OCI-M1 (cell line): Measurements from ENCODE around the gene ZNF778.
"Not testable (repeated sequence)": the region's sequence is repeated elsewhere in the genome, so short reads cannot be mapped to it uniquely, and the experiment has no call there.

Experiments
- DNase-seq: peaks from one replicate; lab custom pipeline; 2025; lab: John Stamatoyannopoulos, UW

ZNF778 gene

GRCh38 chr16:89183463-89183862 is 34.0 kb upstream of the ZNF778 start:
- no peak for DNase-seq

GRCh38 chr16:89183975-89184676 is 33.4 kb upstream of the ZNF778 start:
- DNase-seq = no peak

DNA sequence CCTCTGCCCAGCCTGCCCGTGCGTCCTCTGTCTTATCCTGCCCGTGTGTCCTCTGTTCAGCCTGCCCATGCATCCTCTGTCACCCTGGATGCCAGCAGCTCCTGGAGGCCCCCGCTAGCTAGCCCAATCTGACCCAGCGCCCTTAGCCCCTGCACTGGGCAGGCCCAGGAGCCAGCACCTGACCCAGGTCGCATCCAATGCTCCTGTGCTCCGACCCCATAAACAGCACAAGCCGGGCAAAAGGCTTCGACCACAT is 32.9 kb upstream of the ZNF778 start:
- DNase-seq = no peak

GRCh38 chr16:89184933-89185794 is 32.3 kb upstream of the ZNF778 start:
- no peak for DNase-seq

- DNase-seq = not testable (repeated sequence)
Observed at GRCh38 chr16:89185887-89186592, 31.5 kb upstream of the ZNF778 start.

GRCh38 chr16:89186593-89187031 is 30.9 kb upstream of the ZNF778 start:
- not testable (repeated sequence) for DNase-seq

DNA sequence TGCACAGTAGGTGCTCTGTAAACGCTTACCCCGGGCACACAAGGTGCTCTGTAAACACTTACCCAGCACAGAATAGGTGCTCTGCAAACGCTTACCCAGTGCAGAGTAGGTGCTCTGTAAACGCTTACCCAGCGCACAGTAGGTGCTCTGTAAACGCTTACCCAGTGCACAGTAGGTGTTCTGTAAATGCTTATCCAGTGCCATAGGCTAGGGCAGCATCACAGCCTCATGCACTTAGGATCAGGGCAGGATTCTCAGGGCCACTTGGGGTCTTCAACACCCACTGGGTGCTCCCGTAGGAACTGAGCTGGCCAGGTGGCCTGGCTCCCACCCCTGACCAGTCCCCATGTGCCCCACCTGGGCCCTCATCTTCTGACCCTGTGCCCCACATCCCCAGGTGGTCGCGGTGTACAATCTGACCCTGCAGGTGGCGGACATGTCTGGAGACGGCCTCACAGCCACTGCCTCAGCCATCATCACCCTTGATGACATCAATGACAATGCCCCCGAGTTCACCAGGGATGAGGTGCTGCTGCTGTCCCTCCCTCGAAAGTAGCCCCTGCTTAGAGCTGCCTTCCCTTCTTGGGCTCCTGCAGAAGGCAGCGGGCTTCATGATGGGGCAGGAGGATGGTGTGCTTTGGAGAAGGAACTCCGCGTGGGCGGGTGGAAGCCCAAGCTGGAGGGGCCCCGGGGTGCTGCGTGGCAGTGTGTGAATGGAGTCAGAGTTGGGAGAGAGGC is 30.3 kb upstream of the ZNF778 start:
- DNase-seq = peak; percentile 66

DNA sequence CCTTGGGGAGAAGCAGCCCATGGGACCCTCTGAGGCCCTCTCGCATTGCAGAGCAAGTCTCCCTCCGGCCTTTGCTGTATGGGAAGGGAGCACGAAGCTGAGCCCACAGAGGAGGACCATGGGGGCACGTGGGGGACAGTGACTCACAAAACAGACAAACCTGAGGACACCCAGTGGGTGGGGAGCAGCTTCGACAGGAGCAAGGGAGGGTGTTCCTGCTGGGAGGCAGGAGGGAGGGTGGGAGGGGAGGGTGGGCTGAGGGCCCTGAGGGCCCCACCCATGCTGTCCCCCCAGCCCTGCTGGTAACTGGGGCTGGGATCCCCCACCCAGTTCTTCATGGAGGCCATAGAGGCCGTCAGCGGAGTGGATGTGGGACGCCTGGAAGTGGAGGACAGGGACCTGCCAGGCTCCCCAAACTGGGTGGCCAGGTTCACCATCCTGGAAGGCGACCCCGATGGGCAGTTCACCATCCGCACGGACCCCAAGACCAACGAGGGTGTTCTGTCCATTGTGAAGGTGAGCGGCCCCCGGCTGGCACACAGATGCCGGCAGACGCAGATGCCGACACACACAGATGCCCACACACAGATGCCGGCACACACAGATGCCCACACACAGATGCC is 29.6 kb upstream of the ZNF778 start:
- peak; percentile 66 for DNase-seq

GRCh38 chr16:89188471-89189357 is 28.8 kb upstream of the ZNF778 start:
- not testable (repeated sequence) for DNase-seq

- DNase-seq = peak; percentile 19
Observed at GRCh38 chr16:89189358-89190025, 28.0 kb upstream of the ZNF778 start.

- DNase-seq = no peak
Observed at GRCh38 chr16:89190150-89190958, 27.1 kb upstream of the ZNF778 start.

DNA sequence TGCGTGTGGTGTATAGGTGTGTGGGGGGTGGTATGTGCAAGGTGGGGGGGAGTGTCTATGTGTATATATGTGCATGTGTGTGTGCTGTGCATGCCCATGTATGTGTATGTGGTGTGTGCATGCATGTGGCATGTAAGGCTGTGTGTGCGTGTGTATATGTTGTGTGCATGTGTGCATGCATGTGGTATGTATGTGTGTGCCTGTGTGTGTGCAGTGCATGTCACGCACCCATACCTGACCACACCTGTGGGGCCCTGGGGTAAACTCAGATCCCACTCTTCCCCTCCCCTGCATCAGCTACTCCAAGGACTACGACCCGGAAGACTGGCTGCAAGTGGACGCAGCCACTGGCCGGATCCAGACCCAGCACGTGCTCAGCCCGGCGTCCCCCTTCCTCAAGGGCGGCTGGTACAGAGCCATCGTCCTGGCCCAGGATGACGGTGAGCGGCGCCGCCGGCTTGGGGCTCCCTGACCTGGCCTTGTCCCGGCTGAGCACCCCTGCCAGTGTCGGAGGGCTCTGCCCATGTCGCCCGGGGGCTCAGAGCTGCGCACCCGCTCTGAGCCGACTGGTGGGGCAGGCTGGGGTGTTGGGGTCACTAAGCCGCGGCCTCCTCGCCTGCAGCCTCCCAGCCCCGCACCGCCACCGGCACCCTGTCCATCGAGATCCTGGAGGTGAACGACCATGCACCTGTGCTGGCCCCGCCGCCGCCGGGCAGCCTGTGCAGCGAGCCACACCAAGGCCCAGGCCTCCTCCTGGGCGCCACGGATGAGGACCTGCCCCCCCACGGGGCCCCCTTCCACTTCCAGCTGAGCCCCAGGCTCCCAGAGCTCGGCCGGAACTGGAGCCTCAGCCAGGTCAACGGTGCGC is 26.2 kb upstream of the ZNF778 start:
- no peak for DNase-seq

DNA sequence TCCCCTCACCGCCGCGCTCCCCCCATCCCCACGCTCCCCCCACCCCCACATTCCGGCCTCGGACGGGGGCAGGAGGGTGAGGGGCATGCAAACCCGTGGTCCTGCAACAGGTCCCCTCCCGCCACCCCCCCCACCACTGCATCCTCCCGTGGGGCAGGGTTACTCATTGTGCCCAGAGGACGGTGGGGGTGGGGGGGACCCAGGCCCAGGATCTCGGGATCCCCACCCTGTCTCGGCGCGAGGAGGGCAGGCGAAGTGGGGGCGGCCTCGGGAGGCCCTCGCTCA is 25.7 kb upstream of the ZNF778 start:
- no peak for DNase-seq

GRCh38 chr16:89192186-89192955 is 25.1 kb upstream of the ZNF778 start:
- peak; percentile 92 for DNase-seq

DNA sequence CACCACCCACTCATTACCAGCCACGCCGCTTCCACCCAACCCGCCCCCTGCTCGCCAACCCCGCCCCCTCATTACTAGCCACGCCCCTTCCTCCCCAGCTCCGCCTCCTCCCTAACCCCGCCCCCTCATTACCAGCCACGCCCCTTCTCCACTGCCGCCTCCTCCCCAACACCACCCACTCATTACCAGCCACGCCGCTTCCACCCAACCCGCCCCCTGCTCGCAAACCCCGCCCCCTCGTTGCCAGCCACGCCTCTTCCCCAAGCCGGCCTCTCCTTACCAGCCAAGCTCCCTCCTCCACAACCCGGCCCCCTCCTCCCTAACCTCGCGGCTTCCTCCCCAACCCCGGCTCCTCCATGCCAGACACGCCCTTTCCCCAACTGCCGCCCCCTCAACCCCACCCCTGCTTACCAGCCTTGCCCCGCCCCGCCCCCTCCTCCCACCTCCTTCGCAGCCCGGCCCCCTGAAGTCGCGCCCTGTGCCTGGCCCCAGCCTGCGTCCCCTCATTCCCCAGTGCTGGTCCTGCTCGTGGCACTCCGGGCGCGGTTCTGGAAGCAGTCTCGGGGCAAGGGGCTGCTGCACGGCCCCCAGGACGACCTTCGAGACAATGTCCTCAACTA is 24.4 kb upstream of the ZNF778 start:
- peak; percentile 84 for DNase-seq

- no peak for DNase-seq
Observed at GRCh38 chr16:89193576-89194293, 23.8 kb upstream of the ZNF778 start.
